SJSA1 (cell line): ENCODE results near the gene NOCT. TPM values are rescaled to one million over a fixed set of nuclear protein-coding genes. Genes with fewer than 3 reads are reported as not detected.

Experiments used
- DNase-seq, 2 experiments: peaks; one replicate each; pipeline ENCODE4 v3.0.0-alpha.2; 2015 to 2020; ENCODE audit warnings: low spot score in 2 of 2, low read depth in 1 of 2
- H3K27ac ChIP-seq: fragments of 250-450 bp; sonication (Bioruptor Pico); 2 replicates; pipeline ENCODE4 v1.5.1; 2020; ENCODE audit warnings: mild to moderate bottlenecking, moderate library complexity
- H3K27me3 ChIP-seq: fragments of 250-450 bp; sonication (Bioruptor Pico); replicated peaks from 2 replicates; pipeline ENCODE4 v1.5.1; 2020; ENCODE audit warnings: mild to moderate bottlenecking, moderate library complexity
- H3K36me3 ChIP-seq: fragments of 250-450 bp; sonication (Bioruptor Pico); 2 replicates; pipeline ENCODE4 v1.5.1; 2020; ENCODE audit warnings: mild to moderate bottlenecking
- H3K4me1 ChIP-seq: fragments of 250-450 bp; sonication (Bioruptor Pico); replicated peaks from 2 replicates; pipeline ENCODE4 v1.6.1; 2021; ENCODE audit warnings: mild to moderate bottlenecking
- H3K4me3 ChIP-seq: fragments of 250-450 bp; sonication (Bioruptor Pico); 2 replicates; pipeline ENCODE4 v1.5.1; 2020; ENCODE audit warnings: mild to moderate bottlenecking
- H3K9me3 ChIP-seq: fragments of 250-450 bp; sonication (Bioruptor Pico); replicated peaks from 2 replicates; pipeline ENCODE4 v1.5.1; 2020; ENCODE audit warnings: mild to moderate bottlenecking
- total RNA-seq: library from RNA; depleted of rRNA; stranded (reverse); fragments of >200 nt; shearing (Covaris generic); gene quantifications from 2 replicates; pipeline ENCODE4 v1.2.3, GENCODE V29; 2014; rRNA removed

NOCT gene
- total RNA-seq, 1 experiment from 2014 or later = 35.8 TPM

DNA sequence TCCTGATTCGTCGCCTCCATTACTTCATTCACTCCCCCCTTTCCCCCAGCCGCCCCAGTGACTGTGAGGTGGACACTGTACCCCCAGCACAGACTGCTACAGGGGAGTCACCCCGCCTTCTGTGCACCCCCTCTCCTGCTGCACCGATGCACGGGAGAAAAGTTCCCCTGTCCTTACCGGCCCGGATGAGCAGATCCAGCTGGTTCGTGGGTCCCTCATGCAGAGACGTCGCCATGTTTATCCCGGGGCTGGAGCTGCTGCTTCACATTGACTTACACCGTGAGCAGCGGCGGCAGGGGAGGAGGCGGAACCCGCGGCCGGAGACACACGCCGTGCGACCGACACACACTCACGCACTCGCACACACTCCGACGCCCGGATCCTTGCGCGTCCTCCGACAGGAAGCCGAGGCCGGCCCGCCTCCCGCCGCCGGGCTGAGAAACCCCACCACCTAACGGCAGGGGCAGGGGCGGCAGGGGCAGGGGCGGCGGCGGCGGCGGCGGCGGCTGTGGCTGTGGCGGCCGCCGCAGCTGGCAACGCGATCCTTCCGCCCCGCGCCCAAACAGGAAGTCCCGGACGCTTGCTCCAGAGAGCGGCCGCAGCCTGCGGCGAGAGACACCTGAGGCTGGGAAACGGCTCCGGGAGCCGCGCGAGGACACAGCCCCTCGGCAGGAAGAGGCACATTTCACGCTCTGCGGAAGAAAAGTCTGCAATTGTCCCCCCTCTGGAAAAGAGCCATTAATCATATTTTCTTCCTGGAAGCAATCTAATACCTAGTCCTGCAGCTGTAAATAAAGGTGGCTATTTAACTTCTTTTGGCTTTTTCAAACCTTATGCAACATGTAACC lies 68.6 kb downstream of the NOCT start:
- peak; percentile 88 to 94 for DNase-seq
- Histone ChIP-seq H3K4me3 (peak overlapping the region; percentile 71), H3K27me3 (no peaks in the 10 kb centered on the region), H3K4me1 (peaks cover 3% of the 10 kb centered on the region), H3K27ac (peak overlapping the region; percentile 87), H3K9me3 (no peaks in the 10 kb centered on the region), H3K36me3 (peaks cover 9% of the 10 kb centered on the region)

DNA sequence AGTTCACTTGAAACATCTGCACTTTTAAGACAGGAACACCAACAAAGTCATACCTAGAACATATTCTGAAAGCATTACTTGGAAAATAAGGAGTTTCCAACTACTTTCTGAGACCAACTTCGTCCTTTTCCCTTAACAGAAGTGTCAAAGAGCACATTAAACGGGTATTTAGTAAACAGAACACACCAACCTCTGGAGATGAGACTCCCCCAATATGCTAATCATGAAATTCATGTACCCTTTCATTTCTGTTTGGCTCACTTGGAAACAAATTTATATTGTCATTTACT lies 69.2 kb downstream of the NOCT start:
- no peaks in the 10 kb centered on the region for H3K9me3 ChIP-seq
- DNase-seq = no peak
- peak overlapping the region; percentile 71 for H3K4me3 ChIP-seq
- H3K4me1 ChIP-seq = peaks cover 3% of the 10 kb centered on the region
- peaks cover 9% of the 10 kb centered on the region for H3K36me3 ChIP-seq
- H3K27me3 ChIP-seq = no peaks in the 10 kb centered on the region
- peak overlapping the region; percentile 87 for H3K27ac ChIP-seq

DNA sequence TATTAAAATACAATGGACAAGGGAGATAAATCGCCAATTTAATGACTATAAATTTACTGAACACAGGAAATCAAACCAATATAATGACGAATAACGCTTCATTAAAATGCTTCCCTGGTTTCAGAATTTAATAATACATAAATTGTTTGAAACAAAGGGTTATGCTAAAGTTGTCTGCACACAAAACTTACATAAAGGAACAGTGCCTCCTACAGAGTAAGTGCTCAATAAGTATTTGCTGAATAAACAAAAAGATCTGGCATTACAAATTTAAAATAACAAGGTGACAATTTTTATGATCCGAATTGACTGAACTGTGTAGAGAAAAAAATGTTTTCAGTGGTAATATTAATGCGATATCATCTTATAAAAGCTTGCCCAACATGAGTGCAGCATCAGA lies 69.6 kb downstream of the NOCT start:
- H3K27ac ChIP-seq = no peak overlapping the region

DNA sequence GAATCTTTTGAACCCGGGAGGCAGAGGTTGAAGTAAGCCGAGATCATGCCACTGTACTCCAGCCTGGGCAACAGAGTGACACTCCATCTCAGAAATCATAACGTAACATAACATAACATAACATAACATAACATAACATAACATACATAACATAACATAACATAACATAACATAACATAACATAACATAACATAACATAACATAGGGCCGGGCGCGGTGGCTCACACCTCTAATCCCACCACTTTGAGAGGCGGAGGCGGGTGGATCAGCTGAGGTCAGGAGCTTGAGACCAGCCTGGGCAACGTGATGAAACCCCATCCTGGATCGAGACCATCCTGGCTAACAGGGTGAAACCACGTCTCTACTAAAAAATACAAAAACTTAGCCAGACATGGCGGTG lies 76.7 kb downstream of the NOCT start:
- no peak overlapping the region for H3K27ac ChIP-seq
- no peaks in the 10 kb centered on the region for H3K27me3 ChIP-seq
- H3K4me1 ChIP-seq = no peaks in the 10 kb centered on the region
- H3K9me3 ChIP-seq = no peaks in the 10 kb centered on the region
- no peak overlapping the region for H3K4me3 ChIP-seq
- DNase-seq = no peak
- no peaks in the 10 kb centered on the region for H3K36me3 ChIP-seq

More for the DNA sequence above, 69.6 kb downstream of the NOCT start:
- peak in 1 of 2 experiments; percentile 18 for DNase-seq
- Histone ChIP-seq H3K36me3 (peaks cover 9% of the 10 kb centered on the region), H3K9me3 (no peaks in the 10 kb centered on the region), H3K4me1 (peaks cover 3% of the 10 kb centered on the region), H3K27me3 (no peaks in the 10 kb centered on the region), H3K4me3 (peak overlapping the region; percentile 71)

Other genes with a start within 250 kb of the NOCT start
- gene ELF2, start 161.4 kb downstream of the NOCT start, total RNA-seq = 27.0 and 44.6 TPM in 2 replicates